ENCODE data around the gene CDH4.

DNA sequence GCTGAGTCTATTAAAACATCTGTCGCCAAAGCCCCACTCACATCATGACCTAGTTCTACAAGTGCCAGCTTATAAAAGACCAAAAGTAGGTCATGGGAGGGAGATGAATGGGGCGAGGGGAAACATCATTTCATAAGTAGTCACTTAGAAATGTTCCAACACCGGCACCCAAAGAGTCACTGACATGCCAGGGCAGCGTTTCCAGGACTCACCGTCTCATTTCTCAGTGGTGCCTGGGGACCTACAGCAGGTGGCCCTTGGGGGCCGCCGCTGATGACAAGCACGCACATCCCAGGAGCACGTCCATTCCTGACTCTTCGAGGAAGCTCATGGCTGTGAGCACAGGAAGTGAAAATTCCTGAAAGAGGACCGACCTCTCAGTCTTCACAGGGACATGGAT, 260.4 kb downstream of the CDH4 start:
- no peak for TF ChIP-seq POLR2A (IDR thresholded peaks at IDR 0.05)
- TF ChIP-seq POLR2AphosphoS5 (IDR thresholded peaks at IDR 0.05): no peak
- TF ChIP-seq, protein P1, sequence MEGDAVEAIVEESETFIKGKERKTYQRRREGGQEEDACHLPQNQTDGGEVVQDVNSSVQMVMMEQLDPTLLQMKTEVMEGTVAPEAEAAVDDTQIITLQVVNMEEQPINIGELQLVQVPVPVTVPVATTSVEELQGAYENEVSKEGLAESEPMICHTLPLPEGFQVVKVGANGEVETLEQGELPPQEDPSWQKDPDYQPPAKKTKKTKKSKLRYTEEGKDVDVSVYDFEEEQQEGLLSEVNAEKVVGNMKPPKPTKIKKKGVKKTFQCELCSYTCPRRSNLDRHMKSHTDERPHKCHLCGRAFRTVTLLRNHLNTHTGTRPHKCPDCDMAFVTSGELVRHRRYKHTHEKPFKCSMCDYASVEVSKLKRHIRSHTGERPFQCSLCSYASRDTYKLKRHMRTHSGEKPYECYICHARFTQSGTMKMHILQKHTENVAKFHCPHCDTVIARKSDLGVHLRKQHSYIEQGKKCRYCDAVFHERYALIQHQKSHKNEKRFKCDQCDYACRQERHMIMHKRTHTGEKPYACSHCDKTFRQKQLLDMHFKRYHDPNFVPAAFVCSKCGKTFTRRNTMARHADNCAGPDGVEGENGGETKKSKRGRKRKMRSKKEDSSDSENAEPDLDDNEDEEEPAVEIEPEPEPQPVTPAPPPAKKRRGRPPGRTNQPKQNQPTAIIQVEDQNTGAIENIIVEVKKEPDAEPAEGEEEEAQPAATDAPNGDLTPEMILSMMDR (IDR thresholded peaks at IDR 0.05): no peak
- no peak for TF ChIP-seq EP300 (IDR thresholded peaks at IDR 0.05)
